ENCODE measurements around the gene FMNL2.

GRCh38 chr2:152322222-152322621, 12.8 kb upstream of the FMNL2 start:
- no peak for TF ChIP-seq CTCF (IDR thresholded peaks at IDR 0.05)
- no peak for TF ChIP-seq POLR2A (IDR thresholded peaks at IDR 0.05)
- TF ChIP-seq POLR2AphosphoS5 (IDR thresholded peaks at IDR 0.05), result no peak
- no peak for TF ChIP-seq EP300 (IDR thresholded peaks at IDR 0.05)
